SK-N-SH (cell line): Measurements from ENCODE around the gene EDN2. TPM values are rescaled to one million over a fixed set of nuclear protein-coding genes. Genes with fewer than 3 reads are reported as not detected.

ENCODE experiments used
- CTCF ChIA-PET: fragments of 300-600, 350-600 bp; formaldehyde crosslinking; extraction: SDS; loops from one replicate; lab custom pipeline; 2021; lab: Yijun Ruan, JAX
- POLR2A ChIA-PET: fragments of 350-600 bp; sonication (Branson Sonifier 250); formaldehyde crosslinking; extraction: SDS; loops from one replicate; lab custom pipeline; 2020; ENCODE audit warnings: antibody characterized with exemption, inconsistent platforms; lab: Yijun Ruan, JAX
- DNase-seq: peaks from one replicate; pipeline ENCODE4 v3.0.0; 2012
- H2AFZ ChIP-seq: fragments of 200-600 bp; sonication (generic); 2 replicates; pipeline ENCODE4 v1.8.1; 2016; ENCODE audit warnings: antibody characterized with exemption, mild to moderate bottlenecking, low read depth
- H3F3A ChIP-seq: fragments of 200-600 bp; sonication (generic); replicated peaks from 2 replicates; pipeline ENCODE3; 2016; ENCODE audit warnings: antibody characterized with exemption, mild to moderate bottlenecking; ENCODE audit not compliant: insufficient read depth
- H3K27ac ChIP-seq, 2 experiments: fragments of 200-500 bp in 1 of 2; fragments of 200-600 bp in 1 of 2; sonication (Bioruptor generic) in 1 of 2; sonication (generic), shearing (Covaris generic) in 1 of 2; 2 replicates each; pipeline versions ENCODE4 v1.5.1 to v1.6.1; 2014 to 2016; ENCODE audit warnings: low read depth in 2 of 2, inconsistent platforms in 1 of 2, low read length in 1 of 2, mild to moderate bottlenecking in 1 of 2, mixed read lengths in 1 of 2
- H3K27me3 ChIP-seq: fragments of 200-600 bp; sonication (generic), shearing (Covaris generic); 2 replicates; pipeline ENCODE4 v1.6.1; 2016; ENCODE audit warnings: mixed run types; ENCODE audit not compliant: insufficient read depth
- H3K36me3 ChIP-seq, 2 experiments: fragments of 200-500 bp in 1 of 2; fragments of 200-600 bp in 1 of 2; sonication (Bioruptor generic) in 1 of 2; sonication (generic) in 1 of 2; replicated peaks in 1 of 2; 2 replicates each; pipeline versions ENCODE3 to v1.5.1; 2014 to 2016; ENCODE audit warnings: low read length in 1 of 2, mild to moderate bottlenecking in 1 of 2; ENCODE audit not compliant: insufficient read depth in 2 of 2, control insufficient read depth in 1 of 2
- H3K4me1 ChIP-seq, 2 experiments: fragments of 200-500 bp in 1 of 2; fragments of 200-600 bp in 1 of 2; sonication (Bioruptor generic) in 1 of 2; sonication (generic), shearing (Covaris generic) in 1 of 2; 2 replicates each; pipeline versions ENCODE4 v1.5.1 to v1.6.1; 2014 to 2016; ENCODE audit warnings: low read depth in 1 of 2, low read length in 1 of 2, mixed run types in 1 of 2; ENCODE audit not compliant: insufficient read depth in 2 of 2, control insufficient read depth in 1 of 2
- H3K4me2 ChIP-seq: fragments of 200-600 bp; sonication (generic), shearing (Covaris generic); 2 replicates; pipeline ENCODE4 v1.6.1; 2017; ENCODE audit warnings: mixed run types
- H3K4me3 ChIP-seq, 2 experiments: fragments of 200-500 bp in 1 of 2; fragments of 200-600 bp in 1 of 2; sonication (Bioruptor generic) in 1 of 2; sonication (generic), shearing (Covaris generic) in 1 of 2; 2 replicates each; pipeline versions ENCODE4 v1.5.1 to v1.8.1; 2014 to 2016; ENCODE audit warnings: low read depth in 2 of 2, inconsistent platforms in 1 of 2, low read length in 1 of 2, mild to moderate bottlenecking in 1 of 2, mixed read lengths in 1 of 2, moderate library complexity in 1 of 2
- H3K79me2 ChIP-seq: fragments of 200-600 bp; sonication (generic); 2 replicates; pipeline ENCODE4 v1.8.1; 2017; ENCODE audit warnings: mild to moderate bottlenecking; ENCODE audit not compliant: insufficient read depth
- H3K9ac ChIP-seq: fragments of 200-600 bp; sonication (generic); 2 replicates; pipeline ENCODE4 v1.6.1; 2017; ENCODE audit warnings: mixed run types
- H3K9me2 ChIP-seq: fragments of 200-600 bp; sonication (generic); 2 replicates; pipeline ENCODE4 v1.6.1; 2017; ENCODE audit warnings: mixed run types
- H3K9me3 ChIP-seq: fragments of 200-600 bp; sonication (generic); 2 replicates; pipeline ENCODE4 v1.6.1; 2017; ENCODE audit warnings: mixed run types, mild to moderate bottlenecking, moderate library complexity
- H4K20me1 ChIP-seq: fragments of 200-600 bp; sonication (generic); 2 replicates; pipeline ENCODE4 v1.6.1; 2017; ENCODE audit warnings: mild to moderate bottlenecking, mixed run types; ENCODE audit not compliant: insufficient read depth
- CHD2 ChIP-seq: fragments of 150-350 bp; IDR thresholded peaks from 2 replicates; pipeline ENCODE4 v1.6.1; 2018; ENCODE audit warnings: low read length; ENCODE audit not compliant: partially characterized antibody
- CTCF ChIP-seq: fragments of 200-600 bp; sonication (generic); IDR thresholded peaks from 2 replicates; pipeline ENCODE4 v1.6.1; 2017; ENCODE audit warnings: antibody characterized with exemption, mild to moderate bottlenecking, moderate library complexity
- EP300 ChIP-seq, 2 experiments: IDR thresholded peaks; 2 replicates each; pipeline versions ENCODE4 v1.4.0 to v1.6.1; 2012; ENCODE audit warnings: borderline replicate concordance in 1 of 2, low read depth in 1 of 2, low read length in 1 of 2
- FOSL2 ChIP-seq: IDR thresholded peaks from 2 replicates; pipeline ENCODE4 v1.4.0; 2012; ENCODE audit warnings: low read depth, mild to moderate bottlenecking, moderate library complexity, borderline replicate concordance
- MXI1 ChIP-seq: IDR thresholded peaks from 2 replicates; pipeline ENCODE4 v1.6.1; 2012; ENCODE audit warnings: mild to moderate bottlenecking, low read depth, low read length, improper control_type of control experiment
- NFIC ChIP-seq: IDR thresholded peaks from 2 replicates; pipeline ENCODE4 v1.4.0; 2012; ENCODE audit warnings: borderline replicate concordance
- NRF1 ChIP-seq: IDR thresholded peaks from 2 replicates; pipeline ENCODE4 v1.6.1; 2012; ENCODE audit warnings: low read depth, mild to moderate bottlenecking, low read length
- PBX3 ChIP-seq: IDR thresholded peaks from 2 replicates; pipeline ENCODE4; 2012
- RAD21 ChIP-seq: IDR thresholded peaks from 2 replicates; pipeline ENCODE4 v1.6.1; 2012; ENCODE audit warnings: mild to moderate bottlenecking, low read length
- REST ChIP-seq: IDR thresholded peaks from 2 replicates; pipeline ENCODE4 v1.6.1; 2012; ENCODE audit warnings: mild to moderate bottlenecking, low read depth, low read length, moderate library complexity
- RXRA ChIP-seq: IDR thresholded peaks from 2 replicates; pipeline ENCODE4 v1.4.0; 2012; ENCODE audit warnings: low read depth, mild to moderate bottlenecking, borderline replicate concordance
- SIN3A ChIP-seq: IDR thresholded peaks from 2 replicates; pipeline ENCODE4 v1.6.1; 2012; ENCODE audit warnings: low read depth, mild to moderate bottlenecking, low read length, moderate library complexity, borderline replicate concordance
- SMC3 ChIP-seq: IDR thresholded peaks from 2 replicates; pipeline ENCODE4 v1.6.1; 2012; ENCODE audit warnings: low read depth, low read length, improper control_type of control experiment
- TCF12 ChIP-seq: IDR thresholded peaks from 2 replicates; pipeline ENCODE4 v1.4.0; 2012
- USF1 ChIP-seq: IDR thresholded peaks from 2 replicates; pipeline ENCODE4 v1.4.0; 2012; ENCODE audit warnings: low read depth, borderline replicate concordance
- YY1 ChIP-seq: IDR thresholded peaks from 2 replicates; pipeline ENCODE4 v1.4.0; 2012; ENCODE audit warnings: low read depth, mild to moderate bottlenecking
- ZBTB33 ChIP-seq: IDR thresholded peaks from 2 replicates; pipeline ENCODE4 v1.4.0; 2012; ENCODE audit warnings: low read depth, borderline replicate concordance
- WGBS: methylation state at CpG from one replicate; pipeline ENCODE4 v1.1.6; 2017; ENCODE audit warnings: low lambda C conversion rate; 5-methylcytosine and 5-hydroxymethylcytosine counted together
- polyA plus RNA-seq, 3 experiments: library from polyadenylated mRNA; depleted of rRNA; stranded (reverse); fragments of >200 nt; gene quantifications; 2 replicates each; pipeline ENCODE4 v1.2.3, GENCODE V29; 2012

The EDN2 gene
- polyA plus RNA-seq, 1 of the 3 experiments (the other 2 are of a cell fraction), result 0.97 TPM

- no peak for TF ChIP-seq CTCF
- TF ChIP-seq, all 33 proteins: peak for 0
Observed at GRCh38 chr1:41433501-41433900, 51.0 kb downstream of the EDN2 start (continued).

GRCh38 chr1:41432481-41433280 is 51.8 kb downstream of the EDN2 start:
- no peaks in the 10 kb centered on the region for H3K9me3 ChIP-seq
- no peaks in the 10 kb centered on the region for H4K20me1 ChIP-seq
- H3K27ac ChIP-seq, result peak overlapping the region; percentile 85 to 88
- CTCF ChIA-PET, result interaction anchor here (0.5 to 6.5 kb wide), 67 partner anchors 8 to 820 kb away, joined by 3 to 74 read pairs (median 5); partner anchors contain the start of genes EDN2 and FOXO6
- peak overlapping the region; percentile 69 for H2AFZ ChIP-seq
- no peaks in the 10 kb centered on the region for H3K36me3 ChIP-seq
- H3K4me3 ChIP-seq, result peak overlapping the region; percentile 25 to 58; a peak in 3 of 4 replicates
- H3K4me1 ChIP-seq, result peaks cover 36 to 65% of the 10 kb centered on the region in 2 experiments
- no peaks in the 10 kb centered on the region for H3K9me2 ChIP-seq
- H3K79me2 ChIP-seq, result peaks cover 47% of the 10 kb centered on the region
- DNase-seq, result peak; percentile 90
- H3F3A ChIP-seq, result peaks cover 31% of the 10 kb centered on the region
- H3K27me3 ChIP-seq, result no peaks in the 10 kb centered on the region
- POLR2A ChIA-PET, result interaction anchor here (1.0 kb wide), 1 partner anchor 12 kb away, joined by 3 read pairs; no protein-coding TSS in a partner anchor
- peak overlapping the region; percentile 80 for H3K4me2 ChIP-seq
- 11% methylated on average over 14 of the region's 17 CpGs for WGBS
- H3K9ac ChIP-seq, result peak overlapping the region; percentile 73; the same call in 1 of the 2 replicates
- TF ChIP-seq NRF1 (no peak), NFIC (peak; percentile 93), FOSL2 (peak; percentile 24; the same call in 1 of the 2 replicates), EP300 (IDR thresholded peaks at IDR 0.05; ENCODE audit: borderline replicate concordance in 1 of 2, low read depth in 1 of 2, low read length in 1 of 2) (peak in 1 of 2 experiments; percentile 75; a peak in 1 of 4 replicates), MXI1 (no peak), RAD21 (peak; percentile 89), REST (peak; percentile 2; the same call in 1 of the 2 replicates), ZBTB33 (no peak), CHD2 (peak; percentile 3), SIN3A (no peak), TCF12 (peak; percentile 77), YY1 (peak; percentile 45; the same call in 1 of the 2 replicates), PBX3 (no peak; the same call in 1 of the 2 replicates), RXRA (peak; percentile 88; the same call in 1 of the 2 replicates), USF1 (0 out of 2 replicates have a peak, but pooled peaks have one; percentile 16), SMC3 (peak; percentile 82)
